ENCODE measurements around the gene FADS1.

Gene FADS1

GRCh38 chr11:61820174-61820573 is 3.4 kb upstream of the FADS1 start:
- no peak for DNase-seq

GRCh38 chr11:61817471-61818202 is 834 bp upstream of the FADS1 start:
- no peak for DNase-seq

DNA sequence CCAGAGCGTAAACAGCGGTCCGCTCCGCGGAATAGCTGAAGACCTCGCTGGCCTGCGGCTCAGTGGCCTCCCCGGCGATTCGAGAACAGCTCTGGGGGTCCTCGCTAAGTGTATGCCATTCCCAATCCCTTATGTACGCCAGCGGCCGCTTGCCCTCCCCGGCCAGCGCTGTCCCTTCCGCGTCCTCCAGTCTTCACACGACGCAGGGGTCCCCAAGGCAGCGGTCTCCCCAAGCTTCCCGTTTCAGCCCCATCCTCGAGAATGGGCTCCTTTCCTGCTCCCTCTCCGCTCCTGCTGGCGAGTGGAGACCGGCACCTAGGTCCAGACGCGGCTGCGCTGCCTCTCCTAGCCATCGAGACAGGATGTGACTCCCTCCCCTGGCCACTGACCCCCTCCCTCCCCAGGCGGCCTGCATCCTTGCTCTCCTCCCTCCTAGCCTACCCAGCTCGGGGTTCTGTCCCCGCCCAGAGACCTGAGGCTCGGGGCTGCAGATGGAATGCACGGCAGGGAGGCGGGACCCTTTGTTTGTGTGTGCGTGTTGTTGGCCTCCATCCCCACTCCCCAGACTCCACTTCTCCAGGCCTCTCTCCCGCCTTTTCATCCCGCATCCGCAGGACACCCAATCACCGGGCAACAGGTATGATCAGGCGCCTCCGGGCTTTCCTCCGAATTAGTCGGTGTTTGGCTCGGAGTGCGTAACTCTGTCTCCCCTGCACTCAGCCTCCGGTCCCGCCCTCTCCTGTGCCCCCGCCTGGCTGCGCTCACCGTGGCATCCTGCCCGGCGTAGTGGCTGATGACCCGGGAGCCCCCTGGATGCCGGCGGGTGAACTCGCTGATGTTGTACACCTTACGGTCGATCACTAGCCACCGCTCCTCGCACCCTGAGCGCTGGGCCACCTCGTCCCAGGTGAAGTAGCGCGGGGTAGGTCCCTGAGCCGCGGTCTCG is 740 bp downstream of the FADS1 start:
- DNase-seq: peak; percentile 65

- DNase-seq: peak; percentile 91
Measured at GRCh38 chr11:61814958-61815789, 1.6 kb downstream of the FADS1 start.

DNA sequence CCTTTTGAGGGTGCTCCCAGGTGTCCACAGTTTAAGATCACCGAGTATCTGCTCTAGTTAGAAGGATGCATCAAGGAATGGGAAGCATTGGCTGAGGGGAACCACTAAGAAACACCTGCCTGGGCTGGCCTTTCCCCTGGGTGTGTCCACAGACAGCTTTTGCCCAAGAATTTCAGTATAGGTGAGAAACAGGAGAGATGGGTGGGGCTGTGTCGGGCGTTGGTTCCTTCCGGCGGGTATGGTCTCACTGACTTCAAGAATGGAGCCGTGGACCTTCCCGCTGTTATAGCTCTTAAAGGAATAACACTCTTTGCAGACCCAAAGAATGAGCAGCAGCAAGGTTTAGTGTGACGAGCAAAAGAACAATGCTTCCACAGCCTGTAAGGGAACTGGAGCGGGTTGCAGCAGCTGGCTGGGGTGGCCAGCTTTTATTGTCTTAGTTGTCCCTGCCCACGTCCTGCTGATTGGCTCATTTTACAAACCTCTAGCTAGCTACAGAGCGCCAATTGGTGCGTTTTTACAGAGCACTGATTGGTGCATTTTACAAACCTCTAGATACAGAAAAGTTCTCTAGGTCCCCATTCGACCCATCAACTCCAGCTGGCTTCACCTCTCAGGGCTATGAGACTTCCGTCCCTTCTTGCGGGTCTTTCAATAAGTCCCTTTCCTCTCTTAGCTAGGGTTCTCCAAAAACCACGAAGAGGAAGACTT is 2.4 kb downstream of the FADS1 start:
- DNase-seq: no peak

- DNase-seq: no peak
Measured at GRCh38 chr11:61812736-61813411, 3.9 kb downstream of the FADS1 start.

GRCh38 chr11:61811831-61812230 is 5.0 kb downstream of the FADS1 start:
- no peak for DNase-seq

- DNase-seq: no peak
Measured at GRCh38 chr11:61810671-61811175, 6.1 kb downstream of the FADS1 start.

- no peak for DNase-seq
Measured at GRCh38 chr11:61806785-61807184, 10.0 kb downstream of the FADS1 start.

- no peak for DNase-seq
Measured at GRCh38 chr11:61805146-61805545, 11.7 kb downstream of the FADS1 start.

GRCh38 chr11:61803889-61804647 is 12.7 kb downstream of the FADS1 start:
- no peak for DNase-seq

DNA sequence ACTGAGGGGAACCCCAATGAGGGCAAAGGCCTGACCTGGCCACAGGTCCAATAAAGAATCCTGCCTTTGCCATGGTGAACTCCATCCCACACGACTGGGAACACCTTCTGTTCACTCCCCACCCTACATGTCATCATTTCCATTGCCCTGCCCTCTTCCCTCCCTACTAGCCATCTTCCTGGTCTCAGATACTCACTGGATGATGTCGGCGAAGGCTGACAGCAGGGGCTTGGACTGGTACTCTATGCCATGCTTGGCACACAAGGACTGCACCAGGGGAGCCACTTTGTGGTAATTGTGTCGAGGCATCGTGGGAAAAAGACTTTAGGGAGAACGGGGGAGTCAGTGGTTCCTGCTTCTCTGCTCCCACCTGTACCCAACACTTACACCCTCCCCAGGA is 14.2 kb downstream of the FADS1 start:
- no peak for DNase-seq

DNA sequence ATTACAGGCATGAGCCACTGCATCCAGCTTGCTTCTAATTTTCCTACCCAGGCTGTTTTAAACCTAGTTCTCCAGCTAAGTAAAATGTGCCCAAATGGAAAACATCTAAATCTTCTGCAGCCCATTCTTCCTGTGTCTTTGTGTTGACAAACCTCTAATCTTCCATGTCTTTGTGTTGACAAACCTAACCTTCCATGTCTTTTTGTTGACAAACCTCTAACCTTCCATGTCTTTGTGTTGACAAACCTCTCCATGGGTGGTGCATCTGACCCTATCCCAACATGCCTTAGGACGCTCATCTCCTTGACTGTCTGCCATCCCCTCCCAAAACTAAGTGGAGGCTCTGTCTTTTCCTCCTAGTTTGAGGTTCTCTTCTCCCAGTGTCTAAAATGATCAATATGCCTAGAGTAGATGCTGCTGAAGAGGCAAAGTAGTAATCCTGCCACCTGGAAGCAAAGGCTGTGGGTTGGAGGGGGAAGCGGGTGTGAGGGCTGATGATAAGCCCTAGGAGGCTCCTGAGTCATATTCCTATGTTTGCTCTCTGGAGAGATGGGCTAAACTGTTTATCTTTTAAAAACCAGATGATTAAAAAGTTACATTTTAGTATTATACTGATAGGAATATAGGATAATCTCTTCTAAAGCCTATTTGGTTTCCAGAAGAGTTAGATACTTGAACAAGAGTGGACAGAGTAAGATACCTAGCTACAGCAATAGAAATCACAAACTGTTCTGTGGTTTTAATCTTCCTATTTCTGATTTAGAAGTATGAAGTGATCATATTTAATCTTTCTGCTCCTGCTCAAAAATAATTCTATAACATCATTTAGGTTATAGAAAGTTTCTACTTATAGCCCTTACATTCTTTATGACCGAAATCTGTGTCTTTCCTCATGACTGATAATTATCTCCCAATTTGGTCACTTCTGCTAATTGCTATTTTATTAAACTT is 16.2 kb downstream of the FADS1 start:
- no peak for DNase-seq

GRCh38 chr11:61799665-61800284 is 17.0 kb downstream of the FADS1 start:
- DNase-seq: no peak

DNA sequence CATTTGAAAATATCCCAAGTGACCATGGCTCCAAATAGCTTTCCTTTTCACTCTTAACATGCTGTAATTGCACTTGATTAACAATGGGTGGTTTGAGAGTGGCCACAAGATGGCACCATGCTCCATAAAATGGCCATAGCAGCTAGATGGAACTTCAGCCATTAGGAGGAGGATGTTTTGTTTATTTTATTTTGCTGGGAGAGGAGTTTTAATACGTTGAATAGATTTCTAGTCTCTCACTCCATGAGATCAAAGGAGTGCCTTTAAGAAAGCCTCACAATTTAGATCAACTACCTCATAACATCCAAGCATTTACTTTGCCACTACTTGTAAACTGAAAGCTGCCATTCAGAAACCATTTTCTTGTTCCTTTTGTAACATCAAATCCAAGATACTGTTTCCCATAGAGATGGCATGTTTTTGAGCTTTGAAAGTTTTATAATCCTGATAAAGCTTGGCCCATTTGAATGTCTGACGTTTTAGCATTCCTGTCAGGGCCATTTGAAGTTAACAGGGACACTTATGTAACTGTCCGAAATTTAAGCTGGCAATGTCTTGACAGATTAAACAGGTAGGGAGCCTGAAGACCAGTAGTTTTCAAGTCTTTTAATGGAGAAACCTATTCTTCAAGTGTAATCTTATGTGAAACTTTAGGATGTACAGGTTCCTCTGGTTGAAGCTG is 19.4 kb downstream of the FADS1 start:
- peak; percentile 61 for DNase-seq

GRCh38 chr11:61795876-61796526 is 20.8 kb downstream of the FADS1 start:
- no peak for DNase-seq

DNA sequence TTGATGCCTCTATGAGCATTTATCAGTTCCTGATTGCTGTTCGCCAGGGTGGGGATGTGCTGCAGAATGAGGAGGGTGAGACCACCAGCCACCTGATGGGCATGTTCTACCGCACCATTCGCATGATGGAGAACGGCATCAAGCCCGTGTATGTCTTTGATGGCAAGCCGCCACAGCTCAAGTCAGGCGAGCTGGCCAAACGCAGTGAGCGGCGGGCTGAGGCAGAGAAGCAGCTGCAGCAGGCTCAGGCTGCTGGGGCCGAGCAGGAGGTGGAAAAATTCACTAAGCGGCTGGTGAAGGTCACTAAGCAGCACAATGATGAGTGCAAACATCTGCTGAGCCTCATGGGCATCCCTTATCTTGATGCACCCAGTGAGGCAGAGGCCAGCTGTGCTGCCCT is 21.3 kb downstream of the FADS1 start:
- no peak for DNase-seq

- no peak for DNase-seq
Measured at GRCh38 chr11:61794579-61794978, 22.2 kb downstream of the FADS1 start.

Data from T1000 (cell line).